HUES64 (cell line): Measurements from ENCODE around the gene MRPL4.

Source experiments
- H3K27ac ChIP-seq: 2 replicates; pipeline ENCODE4 v1.7.0; 2013; ENCODE audit warnings: low read depth, low read length, inconsistent platforms
- H3K27me3 ChIP-seq: 2 replicates; pipeline ENCODE4 v1.6.1; 2013; ENCODE audit warnings: mild to moderate bottlenecking, low read length; ENCODE audit not compliant: insufficient read depth
- H3K36me3 ChIP-seq: 2 replicates; pipeline ENCODE4 v1.6.1; 2013; ENCODE audit warnings: mild to moderate bottlenecking, low read length; ENCODE audit not compliant: insufficient read depth
- H3K4me1 ChIP-seq: 2 replicates; pipeline ENCODE4 v1.6.1; 2013; ENCODE audit warnings: mild to moderate bottlenecking, low read length, moderate library complexity; ENCODE audit not compliant: insufficient read depth
- H3K4me3 ChIP-seq: 2 replicates; pipeline ENCODE4 v1.5.1; 2013; ENCODE audit warnings: mild to moderate bottlenecking, low read length, moderate library complexity
- H3K9ac ChIP-seq: 2 replicates; pipeline ENCODE4 v1.6.1; 2013; ENCODE audit warnings: mild to moderate bottlenecking, low read depth, low read length
- H3K9me3 ChIP-seq: 2 replicates; pipeline ENCODE4 v1.6.1; 2013; ENCODE audit warnings: low read depth, low read length; ENCODE audit not compliant: insufficient read depth
- WGBS: fragments of 150-250, 120-280 bp; methylation state at CpG from one replicate; pipeline ENCODE4 v1.1.7; 2013; ENCODE audit warnings: missing lambda C conversion rate; 5-methylcytosine and 5-hydroxymethylcytosine counted together

Gene MRPL4

GRCh38 chr19:10246511-10246910 lies 5.5 kb upstream of the MRPL4 start:
- no peaks in the 10 kb centered on the region for H3K4me1 ChIP-seq
- 86% methylated on average over 5 of the region's 6 CpGs for WGBS

DNA sequence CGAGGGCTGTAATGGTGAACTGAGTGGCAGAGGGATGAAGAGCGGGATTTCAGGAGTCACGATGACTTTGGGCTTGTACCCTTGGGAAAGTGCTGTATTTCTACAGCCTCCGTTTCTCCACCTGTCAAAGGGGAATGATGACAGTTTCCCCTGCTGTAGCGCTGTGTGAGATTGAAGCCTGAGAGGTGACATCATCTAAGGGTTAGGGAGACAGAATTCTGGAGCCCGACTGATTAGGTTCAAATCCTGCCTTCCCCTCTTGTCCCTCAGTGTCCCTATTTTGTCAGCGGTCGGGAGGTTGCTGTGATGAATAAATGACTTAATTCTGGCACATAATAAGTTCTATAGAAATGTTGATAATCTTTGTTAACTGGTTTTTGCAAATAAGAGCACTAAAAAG lies 693 bp downstream of the MRPL4 start:
- H3K27ac ChIP-seq: no peak overlapping the region
- no peaks in the 10 kb centered on the region for H3K9me3 ChIP-seq
- WGBS: 21% methylated on average over 6 of the region's 8 CpGs
- H3K4me3 ChIP-seq: peak overlapping the region; percentile 81
- peaks cover 5% of the 10 kb centered on the region for H3K4me1 ChIP-seq
- no peaks in the 10 kb centered on the region for H3K27me3 ChIP-seq
- H3K9ac ChIP-seq: peak overlapping the region; percentile 79
- H3K36me3 ChIP-seq: peaks cover 38% of the 10 kb centered on the region

More at GRCh38 chr19:10246511-10246910, 5.5 kb upstream of the MRPL4 start:
- Histone ChIP-seq H3K9me3 (no peaks in the 10 kb centered on the region), H3K36me3 (no peaks in the 10 kb centered on the region), H3K4me3 (no peak overlapping the region), H3K9ac (no peak overlapping the region), H3K27ac (no peak overlapping the region), H3K27me3 (no peaks in the 10 kb centered on the region)

GRCh38 chr19:10254244-10254643 lies 2.2 kb downstream of the MRPL4 start:
- H3K9me3 ChIP-seq: no peaks in the 10 kb centered on the region
- H3K27me3 ChIP-seq: no peaks in the 10 kb centered on the region
- 93% methylated on average over 3 of the region's 3 CpGs for WGBS
- H3K36me3 ChIP-seq: peaks cover 49% of the 10 kb centered on the region
- no peak overlapping the region for H3K27ac ChIP-seq
- H3K4me3 ChIP-seq: no peak overlapping the region
- H3K9ac ChIP-seq: no peak overlapping the region
- peaks cover 5% of the 10 kb centered on the region for H3K4me1 ChIP-seq

DNA sequence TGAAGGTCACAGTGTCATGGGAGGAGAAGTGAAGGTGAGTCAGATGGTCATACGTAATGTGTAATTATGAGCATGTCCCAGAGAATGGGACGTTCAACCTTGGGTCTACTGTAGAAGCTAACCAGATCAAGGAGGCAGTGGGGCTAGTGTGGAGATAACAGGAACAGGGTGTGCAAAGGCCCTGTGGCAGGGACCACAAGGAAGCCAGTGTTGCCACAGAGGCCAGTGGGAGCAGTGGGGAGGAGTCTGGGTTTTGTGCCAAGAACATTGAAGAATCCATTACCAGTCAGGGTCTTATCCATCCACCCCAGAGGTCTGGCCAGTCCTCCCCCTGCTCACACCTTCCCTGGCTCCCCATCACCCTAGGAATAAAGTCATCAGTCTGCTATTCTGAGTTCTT lies 3.3 kb downstream of the MRPL4 start:
- 89% methylated on average over 2 of the region's 2 CpGs for WGBS
- Histone ChIP-seq H3K4me3 (no peak overlapping the region), H3K9me3 (no peaks in the 10 kb centered on the region), H3K9ac (no peak overlapping the region), H3K27me3 (no peaks in the 10 kb centered on the region), H3K4me1 (peaks cover 5% of the 10 kb centered on the region), H3K27ac (no peak overlapping the region), H3K36me3 (peaks cover 49% of the 10 kb centered on the region)

GRCh38 chr19:10256551-10256950 lies 4.5 kb downstream of the MRPL4 start:
- H3K4me3 ChIP-seq: no peak overlapping the region
- H3K9me3 ChIP-seq: no peaks in the 10 kb centered on the region
- H3K36me3 ChIP-seq: peaks cover 49% of the 10 kb centered on the region
- WGBS: 96% methylated on average over 18 of the region's 18 CpGs
- peaks cover 5% of the 10 kb centered on the region for H3K4me1 ChIP-seq
- no peak overlapping the region for H3K9ac ChIP-seq
- H3K27ac ChIP-seq: no peak overlapping the region
- H3K27me3 ChIP-seq: no peaks in the 10 kb centered on the region

- Histone ChIP-seq H3K4me3 (no peak overlapping the region), H3K27ac (no peak overlapping the region), H3K36me3 (peaks cover 49% of the 10 kb centered on the region), H3K4me1 (peaks cover 5% of the 10 kb centered on the region), H3K9ac (no peak overlapping the region), H3K9me3 (no peaks in the 10 kb centered on the region), H3K27me3 (no peaks in the 10 kb centered on the region)
- WGBS: 94% methylated on average over 8 of the region's 9 CpGs
Observed at GRCh38 chr19:10256970-10257615, 5.1 kb downstream of the MRPL4 start.

GRCh38 chr19:10258080-10258710 lies 6.2 kb downstream of the MRPL4 start:
- H3K4me3 ChIP-seq: no peak overlapping the region
- no peaks in the 10 kb centered on the region for H3K9me3 ChIP-seq
- no peak overlapping the region for H3K27ac ChIP-seq
- H3K27me3 ChIP-seq: no peaks in the 10 kb centered on the region
- no peak overlapping the region for H3K9ac ChIP-seq
- WGBS: 95% methylated on average over 18 of the region's 18 CpGs
- peaks cover 49% of the 10 kb centered on the region for H3K36me3 ChIP-seq
- no peaks in the 10 kb centered on the region for H3K4me1 ChIP-seq

- no peaks in the 10 kb centered on the region for H3K27me3 ChIP-seq
- H3K36me3 ChIP-seq: peaks cover 40% of the 10 kb centered on the region
- H3K27ac ChIP-seq: no peak overlapping the region
- H3K9ac ChIP-seq: no peak overlapping the region
- H3K4me3 ChIP-seq: no peak overlapping the region
- no peaks in the 10 kb centered on the region for H3K4me1 ChIP-seq
- WGBS: 61% methylated on average over 32 of the region's 32 CpGs
- no peaks in the 10 kb centered on the region for H3K9me3 ChIP-seq
Observed at GRCh38 chr19:10259162-10259905, 7.3 kb downstream of the MRPL4 start.

GRCh38 chr19:10260141-10260584 lies 8.1 kb downstream of the MRPL4 start:
- H3K27ac ChIP-seq: no peak overlapping the region
- H3K4me1 ChIP-seq: no peaks in the 10 kb centered on the region
- H3K36me3 ChIP-seq: peaks cover 32% of the 10 kb centered on the region
- no peaks in the 10 kb centered on the region for H3K9me3 ChIP-seq
- WGBS: 92% methylated on average over 8 of the region's 8 CpGs
- H3K27me3 ChIP-seq: no peaks in the 10 kb centered on the region
- H3K4me3 ChIP-seq: no peak overlapping the region
- no peak overlapping the region for H3K9ac ChIP-seq

DNA sequence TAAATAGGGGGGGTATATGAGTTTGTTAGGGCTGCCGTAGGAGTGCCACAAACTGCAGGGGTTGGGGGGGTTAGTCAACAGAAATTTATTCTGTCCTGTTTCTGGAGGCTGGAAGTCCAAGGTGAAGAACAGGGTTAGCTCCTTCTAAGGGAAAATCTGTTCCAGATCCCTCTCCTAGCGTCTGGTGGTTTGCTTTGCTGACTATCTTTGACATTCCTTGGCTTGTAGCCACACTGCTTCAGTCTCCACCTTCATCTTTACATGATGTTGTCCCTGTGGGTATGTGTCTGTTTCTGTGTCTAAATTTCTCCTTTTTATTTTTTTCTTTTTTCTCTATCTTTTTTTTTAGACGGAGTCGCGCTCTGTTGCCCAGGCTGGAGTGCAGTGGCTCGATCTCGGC lies 10.8 kb downstream of the MRPL4 start:
- H3K4me1 ChIP-seq: no peaks in the 10 kb centered on the region
- no peaks in the 10 kb centered on the region for H3K27me3 ChIP-seq
- H3K36me3 ChIP-seq: peaks cover 10% of the 10 kb centered on the region
- WGBS: 90% methylated on average over 7 of the region's 7 CpGs
- no peak overlapping the region for H3K9ac ChIP-seq
- no peak overlapping the region for H3K27ac ChIP-seq
- no peak overlapping the region for H3K4me3 ChIP-seq
- no peaks in the 10 kb centered on the region for H3K9me3 ChIP-seq

DNA sequence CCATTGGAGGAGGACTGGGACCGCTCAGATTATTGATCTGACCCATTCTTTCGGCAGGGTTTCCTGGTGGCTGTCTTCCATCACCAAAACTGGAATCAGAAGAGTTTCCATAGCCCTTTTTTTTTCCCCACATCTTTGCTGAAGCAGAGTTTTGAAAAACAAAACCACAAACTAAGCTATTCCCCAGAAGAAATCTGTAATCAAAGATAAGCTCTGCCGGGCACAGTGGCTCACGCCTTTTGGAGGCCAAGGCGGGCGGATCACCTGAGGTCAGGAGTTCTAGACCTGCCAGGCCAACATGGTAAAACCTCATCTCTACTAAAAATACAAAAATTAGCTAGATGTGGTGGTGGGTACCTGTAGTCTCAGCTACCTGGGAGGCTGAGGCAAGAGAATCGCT lies 14.7 kb downstream of the MRPL4 start:
- H3K27me3 ChIP-seq: peaks cover 34% of the 10 kb centered on the region
- H3K9ac ChIP-seq: no peak overlapping the region
- H3K36me3 ChIP-seq: no peaks in the 10 kb centered on the region
- no peaks in the 10 kb centered on the region for H3K4me1 ChIP-seq
- no peak overlapping the region for H3K4me3 ChIP-seq
- 97% methylated on average over 7 of the region's 7 CpGs for WGBS
- no peaks in the 10 kb centered on the region for H3K9me3 ChIP-seq
- H3K27ac ChIP-seq: no peak overlapping the region
